H9 (cell line): ENCODE results near the gene NXNL2. TPM values are rescaled to one million over a fixed set of nuclear protein-coding genes. Genes with fewer than 3 reads are reported as not detected.

Experiments
- DNase-seq: peaks from one replicate; pipeline ENCODE4 v3.0.0-alpha.2; 2017
- H2AFZ ChIP-seq: one replicate; pipeline ENCODE4 v1.6.1; 2013; ENCODE audit warnings: mild to moderate bottlenecking, low read length, control low read depth, moderate library complexity
- H2AK5ac ChIP-seq: 2 replicates; pipeline ENCODE4 v1.6.1; 2013; ENCODE audit warnings: low read length, control low read depth, mixed read lengths; ENCODE audit not compliant: insufficient read length
- H2BK120ac ChIP-seq: one replicate; pipeline ENCODE4 v1.6.1; 2013; ENCODE audit warnings: low read depth, mild to moderate bottlenecking, low read length, control low read depth, inconsistent platforms; ENCODE audit not compliant: poor library complexity, severe bottlenecking
- H2BK12ac ChIP-seq: 2 replicates; pipeline ENCODE4 v1.6.1; 2013; ENCODE audit warnings: low read length, control low read depth, mixed read lengths, low read depth; ENCODE audit not compliant: insufficient read length
- H2BK15ac ChIP-seq: 2 replicates; pipeline ENCODE4 v1.6.1; 2013; ENCODE audit warnings: low read depth, low read length, control low read depth
- H2BK20ac ChIP-seq: one replicate; pipeline ENCODE4 v1.6.1; 2013; ENCODE audit warnings: low read depth, mild to moderate bottlenecking, low read length, control low read depth, inconsistent platforms; ENCODE audit not compliant: poor library complexity, severe bottlenecking
- H2BK5ac ChIP-seq: 2 replicates; pipeline ENCODE4 v1.6.1; 2013; ENCODE audit warnings: low read length, control low read depth, mixed read lengths; ENCODE audit not compliant: insufficient read length
- H3K14ac ChIP-seq: 2 replicates; pipeline ENCODE4 v1.6.1; 2013; ENCODE audit warnings: low read length, control low read depth; ENCODE audit not compliant: insufficient read depth
- H3K18ac ChIP-seq: 2 replicates; pipeline ENCODE4 v1.6.1; 2013; ENCODE audit warnings: low read depth, mild to moderate bottlenecking, mixed read lengths, low read length, control low read depth; ENCODE audit not compliant: insufficient read length
- H3K23ac ChIP-seq: 2 replicates; pipeline ENCODE4 v1.6.1; 2013; ENCODE audit warnings: low read length, control low read depth, mixed read lengths, low read depth; ENCODE audit not compliant: insufficient read length
- H3K23me2 ChIP-seq: 2 replicates; pipeline ENCODE4 v1.6.1; 2013; ENCODE audit warnings: low read depth, mild to moderate bottlenecking, mixed read lengths, low read length, control low read depth; ENCODE audit not compliant: insufficient read length, poor library complexity, severe bottlenecking
- H3K27ac ChIP-seq: 2 replicates; pipeline ENCODE4 v1.5.1; 2013; ENCODE audit warnings: low read length, control low read depth, mixed read lengths, low read depth; ENCODE audit not compliant: insufficient read length
- H3K27me3 ChIP-seq: 2 replicates; pipeline ENCODE4 v1.6.1; 2013; ENCODE audit warnings: low read length, control low read depth, inconsistent platforms; ENCODE audit not compliant: insufficient read depth
- H3K4ac ChIP-seq: 2 replicates; pipeline ENCODE4 v1.6.1; 2013; ENCODE audit warnings: low read depth, mild to moderate bottlenecking, control low read depth, inconsistent platforms, low read length, moderate library complexity
- H3K4me1 ChIP-seq: 2 replicates; pipeline ENCODE4 v1.6.1; 2013; ENCODE audit warnings: low read length, control low read depth, inconsistent platforms; ENCODE audit not compliant: insufficient read depth
- H3K4me2 ChIP-seq: 2 replicates; pipeline ENCODE4 v1.6.1; 2013; ENCODE audit warnings: low read length, control low read depth, mixed read lengths; ENCODE audit not compliant: insufficient read length, insufficient read depth
- H3K56ac ChIP-seq: 2 replicates; pipeline ENCODE4 v1.6.1; 2013; ENCODE audit warnings: low read depth, mild to moderate bottlenecking, mixed read lengths, low read length, control low read depth; ENCODE audit not compliant: insufficient read length
- H3K79me1 ChIP-seq: 2 replicates; pipeline ENCODE4 v1.6.1; 2013; ENCODE audit warnings: low read depth, mild to moderate bottlenecking, moderate library complexity, low read length, control low read depth, inconsistent platforms; ENCODE audit not compliant: insufficient read depth, poor library complexity, severe bottlenecking
- H3K79me2 ChIP-seq: 2 replicates; pipeline ENCODE4 v1.6.1; 2013; ENCODE audit warnings: low read length, control low read depth, inconsistent platforms; ENCODE audit not compliant: insufficient read depth
- H3K9ac ChIP-seq: 2 replicates; pipeline ENCODE4 v1.6.1; 2013; ENCODE audit warnings: low read length, control low read depth, mixed read lengths; ENCODE audit not compliant: insufficient read length; ENCODE audit errors: extremely low read depth
- H3K9me3 ChIP-seq: one replicate; pipeline ENCODE4 v1.6.1; 2013; ENCODE audit warnings: low read depth, low read length, inconsistent platforms; ENCODE audit not compliant: control insufficient read depth
- H3T11ph ChIP-seq: one replicate; pipeline ENCODE4 v1.6.1; 2013; ENCODE audit warnings: mild to moderate bottlenecking, low read length, control low read depth, inconsistent platforms
- H4K20me1 ChIP-seq: one replicate; pipeline ENCODE4 v1.6.1; 2013; ENCODE audit not compliant: control insufficient read depth, insufficient read length, insufficient read depth
- H4K5ac ChIP-seq: 2 replicates; pipeline ENCODE4 v1.6.1; 2013; ENCODE audit warnings: low read depth, mild to moderate bottlenecking, mixed read lengths, low read length, control low read depth; ENCODE audit not compliant: insufficient read length
- H4K8ac ChIP-seq: replicated peaks from 2 replicates; pipeline ENCODE4 v1.6.1; 2013; ENCODE audit warnings: low read length, control low read depth, mixed read lengths, low read depth; ENCODE audit not compliant: insufficient read length
- H4K91ac ChIP-seq: 2 replicates; pipeline ENCODE4 v1.6.1; 2013; ENCODE audit warnings: low read depth, mild to moderate bottlenecking, moderate library complexity, mixed read lengths, low read length, control low read depth; ENCODE audit not compliant: insufficient read length
- H3K27ac Mint-ChIP-seq, 3 experiments: 2 replicates in 2 of 3; 3 replicates in 1 of 3; pipeline ENCODE4 v1.8.0; 2020 to 2021; ENCODE audit warnings: mixed read lengths in 3 of 3, mild to moderate bottlenecking in 1 of 3, moderate library complexity in 1 of 3
- H3K27me3 Mint-ChIP-seq: 2 replicates; pipeline ENCODE4 v1.8.0; 2021; ENCODE audit warnings: low read depth, mild to moderate bottlenecking, moderate library complexity, mixed read lengths
- H3K36me3 Mint-ChIP-seq, 3 experiments: 2 replicates in 2 of 3; 3 replicates in 1 of 3; pipeline ENCODE4 v1.8.0; 2020 to 2021; ENCODE audit warnings: low read depth in 3 of 3, mixed read lengths in 3 of 3; ENCODE audit not compliant: insufficient read depth in 1 of 3
- H3K4me1 Mint-ChIP-seq, 2 experiments: 2 replicates each; pipeline ENCODE4 v1.8.0; 2020; ENCODE audit warnings: mixed read lengths in 2 of 2
- H3K4me3 Mint-ChIP-seq, 2 experiments: 2 replicates in 1 of 2; 3 replicates in 1 of 2; pipeline ENCODE4 v1.8.0; 2020 to 2021; ENCODE audit warnings: mild to moderate bottlenecking in 2 of 2, mixed read lengths in 2 of 2, moderate library complexity in 1 of 2
- H3K9me3 Mint-ChIP-seq, 2 experiments: 2 replicates in 1 of 2; 3 replicates in 1 of 2; pipeline ENCODE4 v1.8.0; 2020; ENCODE audit warnings: mild to moderate bottlenecking in 2 of 2, mixed read lengths in 2 of 2, moderate library complexity in 1 of 2
- WGBS: extraction: QIAGEN DNeasy Blood & Tissue Kit; methylation state at CpG from one replicate; pipeline ENCODE4 v1.1.7; 2013; ENCODE audit warnings: missing lambda C conversion rate, low lambda C conversion rate, mixed read lengths; ENCODE audit not compliant: insufficient read length; ENCODE audit errors: extremely low coverage; 5-methylcytosine and 5-hydroxymethylcytosine counted together
- total RNA-seq: library from RNA; stranded (reverse); gene quantifications from 2 replicates; pipeline ENCODE4 v1.2.1, GENCODE V29; 2021
- TF ChIP-seq, protein P1 (sequence below): fragments of 200-600 bp; sonication (generic); conservative IDR thresholded peaks from 3 replicates; pipeline ENCODE4 v1.8.0; 2021; ENCODE audit warnings: antibody characterized with exemption, mild to moderate bottlenecking

The NXNL2 gene
- total RNA-seq, 1 experiment from 2014 or later = 0.57 TPM

DNA sequence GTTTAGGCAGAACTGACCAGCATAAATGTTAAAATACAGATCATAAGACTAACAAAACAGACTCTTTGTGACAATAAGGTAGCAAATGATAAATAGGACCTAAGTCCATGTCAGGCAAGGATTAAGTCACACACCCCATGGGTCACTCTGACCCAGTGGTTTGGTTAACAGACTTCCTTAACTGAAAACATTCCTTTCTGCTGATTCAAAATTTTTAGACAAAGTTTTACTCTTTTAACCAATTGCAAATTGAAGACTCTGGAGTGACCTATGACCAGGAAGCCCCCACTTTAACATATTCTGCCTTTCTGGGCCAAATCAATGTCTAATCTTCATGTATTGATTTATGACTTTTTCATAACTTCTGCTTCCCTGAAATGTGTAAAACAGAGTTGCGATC lies 4.9 kb upstream of the NXNL2 start:
- Histone ChIP-seq H3K27me3 (no peaks in the 10 kb centered on the region), H4K91ac (no peak overlapping the region), H3T11ph (no peak overlapping the region), H3K9me3 (no peaks in the 10 kb centered on the region), H3K4me1 (peaks cover 11% of the 10 kb centered on the region; the same call in 1 of the 2 replicates), H4K5ac (no peak overlapping the region), H2AK5ac (no peak overlapping the region), H2BK20ac (no peak overlapping the region), H3K79me1 (no peaks in the 10 kb centered on the region), H3K9ac (no peak overlapping the region), H4K20me1 (no peaks in the 10 kb centered on the region), H3K23ac (no peak overlapping the region), H3K14ac (no peak overlapping the region), H3K18ac (no peak overlapping the region), H4K8ac (no peak overlapping the region), H3K56ac (no peak overlapping the region), H2BK120ac (no peak overlapping the region), H3K4ac (no peak overlapping the region), H2BK12ac (no peak overlapping the region), H3K79me2 (no peaks in the 10 kb centered on the region), H3K4me2 (no peak overlapping the region), H2BK5ac (no peak overlapping the region), H3K27ac (no peak overlapping the region), H2BK15ac (no peak overlapping the region), H3K23me2 (peaks cover 7% of the 10 kb centered on the region), H2AFZ (no peak overlapping the region)
- no peak overlapping the region for H3K27ac Mint-ChIP-seq
- H3K4me1 Mint-ChIP-seq = peaks cover 31 to 42% of the 10 kb centered on the region in 2 experiments
- H3K36me3 Mint-ChIP-seq = no peaks in the 10 kb centered on the region; a peak in 1 of 7 replicates
- no CpG with 5 or more reads among the region's 1 CpG for WGBS
- no peak for DNase-seq
- peaks cover 16% of the 10 kb centered on the region for H3K27me3 Mint-ChIP-seq
- no peak overlapping the region for H3K4me3 Mint-ChIP-seq
- H3K9me3 Mint-ChIP-seq = peaks cover 0 to 2% of the 10 kb centered on the region in 2 experiments; a peak in 1 of 5 replicates
- TF ChIP-seq, protein P1, sequence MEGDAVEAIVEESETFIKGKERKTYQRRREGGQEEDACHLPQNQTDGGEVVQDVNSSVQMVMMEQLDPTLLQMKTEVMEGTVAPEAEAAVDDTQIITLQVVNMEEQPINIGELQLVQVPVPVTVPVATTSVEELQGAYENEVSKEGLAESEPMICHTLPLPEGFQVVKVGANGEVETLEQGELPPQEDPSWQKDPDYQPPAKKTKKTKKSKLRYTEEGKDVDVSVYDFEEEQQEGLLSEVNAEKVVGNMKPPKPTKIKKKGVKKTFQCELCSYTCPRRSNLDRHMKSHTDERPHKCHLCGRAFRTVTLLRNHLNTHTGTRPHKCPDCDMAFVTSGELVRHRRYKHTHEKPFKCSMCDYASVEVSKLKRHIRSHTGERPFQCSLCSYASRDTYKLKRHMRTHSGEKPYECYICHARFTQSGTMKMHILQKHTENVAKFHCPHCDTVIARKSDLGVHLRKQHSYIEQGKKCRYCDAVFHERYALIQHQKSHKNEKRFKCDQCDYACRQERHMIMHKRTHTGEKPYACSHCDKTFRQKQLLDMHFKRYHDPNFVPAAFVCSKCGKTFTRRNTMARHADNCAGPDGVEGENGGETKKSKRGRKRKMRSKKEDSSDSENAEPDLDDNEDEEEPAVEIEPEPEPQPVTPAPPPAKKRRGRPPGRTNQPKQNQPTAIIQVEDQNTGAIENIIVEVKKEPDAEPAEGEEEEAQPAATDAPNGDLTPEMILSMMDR = no peak
